HEK293 (cell line): ENCODE data around the gene SFXN2.
A peak's percentile ranks its signal among the peaks of the same experiment; 100 is the strongest.

Experiments used
- CTCF ChIA-PET: fragments of 350-600 bp; formaldehyde crosslinking; extraction: SDS; loops from one replicate; lab custom pipeline; 2021; ENCODE audit warnings: antibody characterized with exemption; lab: Yijun Ruan, JAX
- POLR2A ChIA-PET: fragments of 300-600 bp; formaldehyde crosslinking; extraction: SDS; loops from one replicate; lab custom pipeline; 2020; ENCODE audit warnings: antibody characterized with exemption, inconsistent platforms; lab: Yijun Ruan, JAX
- H3K27ac ChIP-seq: fragments of 200-500 bp; sonication (Bioruptor generic); 2 replicates; pipeline ENCODE4 v1.5.1; 2014; ENCODE audit warnings: low read depth, low read length, control low read depth, inconsistent platforms; ENCODE audit errors: extremely low read depth
- H3K36me3 ChIP-seq, 2 experiments: fragments of 200-500 bp in 1 of 2; sonication (Bioruptor generic) in 1 of 2; 1 replicate in 1 of 2; 2 replicates in 1 of 2; pipeline ENCODE4 v1.5.1; 2014 to 2017; ENCODE audit warnings: inconsistent platforms in 2 of 2, low read length in 2 of 2; ENCODE audit not compliant: control insufficient read depth in 2 of 2, insufficient read depth in 1 of 2
- H3K4me1 ChIP-seq: fragments of 200-500 bp; sonication (Bioruptor generic); 2 replicates; pipeline ENCODE4 v1.5.1; 2014; ENCODE audit warnings: mild to moderate bottlenecking, low read length, inconsistent platforms; ENCODE audit not compliant: control insufficient read depth, insufficient read depth
- H3K4me3 ChIP-seq: 2 replicates; pipeline ENCODE4 v1.5.1; 2011; ENCODE audit warnings: low read depth, mild to moderate bottlenecking, control low read depth, low read length, moderate library complexity
- H3K9me3 ChIP-seq: fragments of 200-500 bp; sonication (Bioruptor generic); 2 replicates; pipeline ENCODE4 v1.5.1; 2014; ENCODE audit warnings: low read depth, low read length, inconsistent platforms; ENCODE audit not compliant: control insufficient read depth, insufficient read depth
- MEIS1 ChIP-seq: sonication (generic); formaldehyde crosslinking; IDR thresholded peaks from 2 replicates; pipeline ENCODE4 v1.8.1; 2022; ENCODE audit warnings: missing genetic modification reagents, mild to moderate bottlenecking, borderline replicate concordance
- PRDM10 ChIP-seq: fragments of 450-650 bp; formaldehyde crosslinking; IDR thresholded peaks from 2 replicates; pipeline ENCODE4 v1.5.1; 2016; ENCODE audit warnings: missing biosample characterization, missing genetic modification characterization
- YY1 ChIP-seq: fragments of 450-650 bp; formaldehyde crosslinking; IDR thresholded peaks from 2 replicates; pipeline ENCODE4 v1.5.1; 2018; ENCODE audit warnings: missing biosample characterization, missing genetic modification characterization
- ZEB2 ChIP-seq: fragments of 450-650 bp; formaldehyde crosslinking; IDR thresholded peaks from 2 replicates; pipeline ENCODE4 v1.5.1; 2016; ENCODE audit warnings: missing biosample characterization, missing genetic modification characterization
- ZNF112 ChIP-seq: fragments of 450-650 bp; formaldehyde crosslinking; IDR thresholded peaks from 2 replicates; pipeline ENCODE4 v1.5.0; 2017; ENCODE audit warnings: missing biosample characterization, missing genetic modification characterization
- ZNF169 ChIP-seq: fragments of 450-650 bp; formaldehyde crosslinking; IDR thresholded peaks from 2 replicates; pipeline ENCODE4 v1.5.1; 2016; ENCODE audit warnings: missing biosample characterization, missing genetic modification characterization
- ZNF335 ChIP-seq: fragments of 450-650 bp; formaldehyde crosslinking; conservative IDR thresholded peaks from 2 replicates; pipeline ENCODE4 v1.5.1; 2016; ENCODE audit warnings: missing biosample characterization, missing genetic modification characterization
- ZNF664 ChIP-seq: fragments of 450-650 bp; formaldehyde crosslinking; IDR thresholded peaks from 2 replicates; pipeline ENCODE4 v1.5.1; 2016; ENCODE audit warnings: missing biosample characterization, missing genetic modification characterization
- TF ChIP-seq, protein P1 (sequence below): fragments of 450-650 bp; formaldehyde crosslinking; IDR thresholded peaks from 2 replicates; pipeline ENCODE4 v1.5.1; 2017; ENCODE audit warnings: missing biosample characterization, missing genetic modification characterization
- TF ChIP-seq, protein P2 (sequence below): fragments of 450-650 bp; formaldehyde crosslinking; IDR thresholded peaks from 2 replicates; pipeline ENCODE4 v1.5.1; 2016; ENCODE audit warnings: missing biosample characterization, missing genetic modification characterization
- TF ChIP-seq, protein P3 (sequence below): fragments of 450-650 bp; formaldehyde crosslinking; IDR thresholded peaks from 2 replicates; pipeline ENCODE4 v1.5.1; 2016; ENCODE audit warnings: missing biosample characterization, missing genetic modification characterization

The SFXN2 gene

GRCh38 chr10:102743588-102744373, 29.3 kb downstream of the SFXN2 start, which contains the start of gene WBP1L (continued):
- TF ChIP-seq, protein P1, sequence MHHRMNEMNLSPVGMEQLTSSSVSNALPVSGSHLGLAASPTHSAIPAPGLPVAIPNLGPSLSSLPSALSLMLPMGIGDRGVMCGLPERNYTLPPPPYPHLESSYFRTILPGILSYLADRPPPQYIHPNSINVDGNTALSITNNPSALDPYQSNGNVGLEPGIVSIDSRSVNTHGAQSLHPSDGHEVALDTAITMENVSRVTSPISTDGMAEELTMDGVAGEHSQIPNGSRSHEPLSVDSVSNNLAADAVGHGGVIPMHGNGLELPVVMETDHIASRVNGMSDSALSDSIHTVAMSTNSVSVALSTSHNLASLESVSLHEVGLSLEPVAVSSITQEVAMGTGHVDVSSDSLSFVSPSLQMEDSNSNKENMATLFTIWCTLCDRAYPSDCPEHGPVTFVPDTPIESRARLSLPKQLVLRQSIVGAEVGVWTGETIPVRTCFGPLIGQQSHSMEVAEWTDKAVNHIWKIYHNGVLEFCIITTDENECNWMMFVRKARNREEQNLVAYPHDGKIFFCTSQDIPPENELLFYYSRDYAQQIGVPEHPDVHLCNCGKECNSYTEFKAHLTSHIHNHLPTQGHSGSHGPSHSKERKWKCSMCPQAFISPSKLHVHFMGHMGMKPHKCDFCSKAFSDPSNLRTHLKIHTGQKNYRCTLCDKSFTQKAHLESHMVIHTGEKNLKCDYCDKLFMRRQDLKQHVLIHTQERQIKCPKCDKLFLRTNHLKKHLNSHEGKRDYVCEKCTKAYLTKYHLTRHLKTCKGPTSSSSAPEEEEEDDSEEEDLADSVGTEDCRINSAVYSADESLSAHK (tag by site-specific recombination), result no peak
- peak; percentile 71 for TF ChIP-seq ZNF335 (tag by site-specific recombination)
- peak; percentile 92 for TF ChIP-seq YY1
- TF ChIP-seq, protein P2, sequence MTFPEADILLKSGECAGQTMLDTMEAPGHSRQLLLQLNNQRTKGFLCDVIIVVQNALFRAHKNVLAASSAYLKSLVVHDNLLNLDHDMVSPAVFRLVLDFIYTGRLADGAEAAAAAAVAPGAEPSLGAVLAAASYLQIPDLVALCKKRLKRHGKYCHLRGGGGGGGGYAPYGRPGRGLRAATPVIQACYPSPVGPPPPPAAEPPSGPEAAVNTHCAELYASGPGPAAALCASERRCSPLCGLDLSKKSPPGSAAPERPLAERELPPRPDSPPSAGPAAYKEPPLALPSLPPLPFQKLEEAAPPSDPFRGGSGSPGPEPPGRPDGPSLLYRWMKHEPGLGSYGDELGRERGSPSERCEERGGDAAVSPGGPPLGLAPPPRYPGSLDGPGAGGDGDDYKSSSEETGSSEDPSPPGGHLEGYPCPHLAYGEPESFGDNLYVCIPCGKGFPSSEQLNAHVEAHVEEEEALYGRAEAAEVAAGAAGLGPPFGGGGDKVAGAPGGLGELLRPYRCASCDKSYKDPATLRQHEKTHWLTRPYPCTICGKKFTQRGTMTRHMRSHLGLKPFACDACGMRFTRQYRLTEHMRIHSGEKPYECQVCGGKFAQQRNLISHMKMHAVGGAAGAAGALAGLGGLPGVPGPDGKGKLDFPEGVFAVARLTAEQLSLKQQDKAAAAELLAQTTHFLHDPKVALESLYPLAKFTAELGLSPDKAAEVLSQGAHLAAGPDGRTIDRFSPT (tag by site-specific recombination), result peak; percentile 75; the same call in 1 of the 2 replicates
- TF ChIP-seq ZEB2 (tag by site-specific recombination), result peak; percentile 32
- TF ChIP-seq, protein P3, sequence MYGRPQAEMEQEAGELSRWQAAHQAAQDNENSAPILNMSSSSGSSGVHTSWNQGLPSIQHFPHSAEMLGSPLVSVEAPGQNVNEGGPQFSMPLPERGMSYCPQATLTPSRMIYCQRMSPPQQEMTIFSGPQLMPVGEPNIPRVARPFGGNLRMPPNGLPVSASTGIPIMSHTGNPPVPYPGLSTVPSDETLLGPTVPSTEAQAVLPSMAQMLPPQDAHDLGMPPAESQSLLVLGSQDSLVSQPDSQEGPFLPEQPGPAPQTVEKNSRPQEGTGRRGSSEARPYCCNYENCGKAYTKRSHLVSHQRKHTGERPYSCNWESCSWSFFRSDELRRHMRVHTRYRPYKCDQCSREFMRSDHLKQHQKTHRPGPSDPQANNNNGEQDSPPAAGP (tag by site-specific recombination), result peak; percentile 25; the same call in 1 of the 2 replicates

DNA sequence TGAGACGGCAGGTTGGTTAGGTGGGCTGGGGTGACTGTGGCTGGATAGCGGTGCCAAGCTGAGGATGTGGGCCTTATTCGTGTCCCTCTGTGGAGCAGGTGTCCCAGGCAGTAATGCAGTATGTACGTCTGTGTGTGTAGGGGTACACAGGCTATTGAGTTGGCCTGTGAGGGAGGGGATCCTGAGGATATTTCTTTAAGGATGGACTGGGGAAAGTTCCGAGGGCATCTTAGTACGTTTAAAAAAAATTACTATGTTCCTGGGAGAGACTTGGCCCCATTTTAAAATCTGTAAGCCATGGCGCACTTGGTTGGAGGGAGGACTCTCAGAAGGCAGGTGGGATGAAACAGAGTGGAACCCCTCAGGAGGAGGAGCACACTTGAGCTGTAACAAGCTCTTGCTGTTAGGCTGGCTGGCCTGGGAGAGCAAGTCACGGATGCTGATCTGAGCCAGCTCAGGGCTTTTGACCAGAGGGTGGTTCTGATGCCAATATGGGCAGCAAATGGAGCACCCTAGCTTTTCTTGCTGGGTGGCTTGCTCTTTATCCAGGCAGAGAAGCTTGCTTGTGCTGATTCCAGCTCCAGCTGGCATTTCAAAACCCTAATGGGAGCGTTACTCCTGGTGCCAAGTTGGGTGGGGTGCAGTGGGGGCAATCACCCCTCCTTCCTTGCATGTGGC, 30.1 kb downstream of the SFXN2 start:
- TF ChIP-seq PRDM10 (tag by site-specific recombination), result peak; percentile 82
- TF ChIP-seq MEIS1 (CRISPR knock-in tag), result no peak
- TF ChIP-seq ZNF112, result no peak
- peak; percentile 5; the same call in 1 of the 2 replicates for TF ChIP-seq ZEB2 (tag by site-specific recombination)
- peak; percentile 22; the same call in 1 of the 2 replicates for TF ChIP-seq ZNF335 (tag by site-specific recombination)
- TF ChIP-seq ZNF169, result peak; percentile 41; the same call in 1 of the 2 replicates
- no peak for TF ChIP-seq ZNF664 (tag by site-specific recombination)
- Histone ChIP-seq H3K27ac (peak overlapping the region; percentile 59), H3K4me1 (no peaks in the 10 kb centered on the region), H3K4me3 (peak overlapping the region; percentile 66), H3K9me3 (no peaks in the 10 kb centered on the region), H3K36me3 (no peaks in the 10 kb centered on the region)
- POLR2A ChIA-PET, result interaction anchor here (0.6 to 2.4 kb wide), 5 partner anchors 8 to 296 kb away, joined by 3 to 14 read pairs (median 4); no protein-coding TSS in a partner anchor
- CTCF ChIA-PET, result interaction anchor here (0.6 to 3.2 kb wide), 4 partner anchors 8 to 332 kb away, joined by 3 to 18 read pairs (median 4); partner anchors contain the start of gene CNNM2
